ENCODE results near the gene PYM1.
A peak's percentile ranks its signal among the peaks of the same experiment; 100 is the strongest.

The PYM1 gene

DNA sequence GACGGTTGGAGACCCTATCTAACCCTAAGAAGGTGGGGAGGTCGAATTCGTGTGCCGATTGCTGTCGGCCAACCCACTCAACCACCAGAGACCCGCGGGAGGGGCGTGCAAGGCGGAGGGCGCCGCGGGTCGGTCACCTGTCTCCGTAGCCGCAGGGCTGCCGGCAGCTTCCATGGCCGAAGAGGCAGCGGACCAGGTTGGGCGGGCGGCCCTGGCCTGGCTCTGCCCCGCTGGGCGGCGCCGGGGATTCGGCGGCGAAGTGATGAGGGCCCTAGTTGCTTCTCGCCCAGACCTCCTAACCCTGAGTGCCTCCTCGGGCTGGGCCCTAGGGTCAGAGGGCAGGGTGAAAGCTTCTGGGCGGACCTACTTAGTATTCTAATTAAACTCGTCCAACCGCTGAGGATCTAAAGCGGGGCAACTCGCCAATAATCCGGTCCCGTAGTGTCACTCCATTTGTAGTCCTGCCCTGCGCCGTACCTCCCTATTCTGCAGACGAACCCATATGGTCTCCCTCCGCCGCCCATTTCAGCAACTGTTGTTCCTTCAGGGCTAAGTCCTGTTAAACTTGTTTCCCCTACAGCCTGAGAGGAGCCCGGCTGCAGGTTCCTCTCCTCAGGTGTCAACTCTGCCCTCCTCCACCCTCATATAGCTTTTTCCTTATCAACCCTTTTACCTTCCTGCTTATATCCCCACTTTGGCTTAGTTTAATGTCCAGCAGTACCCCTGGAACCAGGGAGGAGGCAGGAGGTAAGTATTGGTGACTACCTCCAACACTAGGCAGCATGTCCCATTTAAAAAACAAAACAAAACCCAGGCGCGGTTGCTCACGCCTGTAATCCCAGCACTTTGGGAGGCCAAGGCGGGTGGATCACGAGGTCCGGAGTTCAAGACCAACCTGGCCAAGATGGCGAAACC, at the start of gene PYM1:
TSS of gene PYM1 (minus strand) at position 307 of the 915 bp plus-strand sequence. CDS start at position 174, 133 bp downstream.
- no peak for DNase-seq (ENCODE audit: low read depth)

DNA sequence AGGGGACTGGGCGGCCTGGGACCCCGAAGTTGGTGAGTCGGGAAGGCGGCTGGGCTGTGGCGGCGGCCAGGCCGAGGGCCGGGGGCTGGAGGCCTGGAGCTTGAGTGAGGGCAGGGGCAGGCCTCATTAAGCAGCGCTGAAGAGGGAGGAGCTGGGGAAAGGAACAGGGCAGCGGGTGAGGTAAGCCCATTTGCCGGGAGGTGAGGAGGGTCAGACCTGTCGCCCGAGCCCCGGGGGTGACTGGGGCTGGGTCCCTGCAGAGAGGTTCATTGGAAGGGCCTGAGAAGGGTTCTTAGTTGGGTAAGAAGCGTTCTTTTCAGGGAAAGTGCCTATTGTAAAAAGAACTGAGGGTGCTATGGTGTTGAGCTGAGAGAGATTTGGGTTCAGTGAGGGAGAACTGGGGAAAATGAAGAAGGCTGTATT, 46.6 kb upstream of the PYM1 start:
- DNase-seq (ENCODE audit: low read depth), result no peak

DNA sequence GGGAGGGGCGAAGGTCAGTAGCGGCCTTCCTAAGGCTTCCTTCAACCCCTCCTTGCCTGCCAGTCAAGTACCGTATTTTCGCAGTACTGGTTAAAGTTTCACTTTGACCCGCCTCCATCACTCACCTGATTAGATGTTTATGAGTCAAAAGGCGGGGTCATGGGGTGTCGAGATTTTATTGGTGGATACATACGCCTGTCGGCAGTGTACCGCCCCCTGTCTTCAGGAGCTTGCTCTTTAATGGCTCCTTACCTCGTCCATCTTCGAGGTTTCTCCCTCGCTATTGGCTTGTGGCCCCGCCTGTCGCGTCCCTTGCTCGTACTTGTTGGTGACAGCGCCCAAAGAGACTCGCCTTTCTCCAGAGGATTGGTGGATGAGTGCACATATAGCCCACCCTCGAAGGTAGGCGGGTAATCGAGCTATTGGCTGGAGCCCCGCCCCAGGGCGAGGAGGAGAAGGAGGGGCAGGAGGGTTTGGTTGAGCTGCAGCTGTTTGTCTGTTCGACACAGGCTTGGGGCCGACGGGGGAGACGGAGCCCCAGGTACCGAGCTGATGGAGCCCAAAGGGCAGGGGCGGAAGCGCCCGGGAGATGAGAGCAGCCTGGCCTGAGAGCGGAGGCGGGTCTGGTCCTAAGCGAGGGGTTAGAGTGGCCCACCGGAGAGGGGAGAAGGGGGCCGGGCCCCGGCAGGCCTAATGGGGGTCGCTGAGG, 46.1 kb upstream of the PYM1 start, which contains the start of gene RAB5B:
TSS of gene RAB5B (plus strand) at position 480 of the 709 bp plus-strand sequence. CDS start 12,883 bp downstream, outside the sequence.
- peak; percentile 76 for DNase-seq (ENCODE audit: low read depth)

DNA sequence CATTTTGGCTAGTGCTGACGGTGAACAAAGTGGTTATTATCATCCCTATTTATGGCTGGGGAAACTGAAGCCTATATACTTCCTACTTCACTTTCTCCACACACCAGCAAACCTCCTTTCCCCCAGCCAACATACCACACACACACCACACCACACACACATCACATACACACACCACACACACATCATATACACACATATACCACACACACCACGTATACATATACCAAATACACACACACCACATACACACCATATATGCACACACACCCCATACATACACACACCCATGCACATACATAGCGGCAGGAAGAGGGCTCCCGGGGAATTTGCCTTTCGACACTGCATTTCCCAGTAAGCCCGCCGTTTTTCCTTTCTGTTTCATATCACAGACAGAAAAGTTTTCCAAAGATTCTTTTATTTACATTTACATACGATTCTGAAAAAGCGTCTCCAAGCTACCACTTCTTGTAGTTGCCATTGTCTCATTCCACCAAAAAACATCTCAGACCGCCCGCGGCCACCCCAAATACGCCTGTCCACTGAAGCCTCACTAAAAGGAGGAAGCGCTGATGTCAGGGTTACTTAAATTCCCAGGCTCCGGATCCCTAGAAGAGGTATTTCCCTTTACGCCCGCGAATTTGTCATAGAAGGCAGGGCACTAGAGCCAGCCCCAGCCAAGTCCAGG, 45.4 kb upstream of the PYM1 start:
- DNase-seq (ENCODE audit: low read depth), result no peak

DNA sequence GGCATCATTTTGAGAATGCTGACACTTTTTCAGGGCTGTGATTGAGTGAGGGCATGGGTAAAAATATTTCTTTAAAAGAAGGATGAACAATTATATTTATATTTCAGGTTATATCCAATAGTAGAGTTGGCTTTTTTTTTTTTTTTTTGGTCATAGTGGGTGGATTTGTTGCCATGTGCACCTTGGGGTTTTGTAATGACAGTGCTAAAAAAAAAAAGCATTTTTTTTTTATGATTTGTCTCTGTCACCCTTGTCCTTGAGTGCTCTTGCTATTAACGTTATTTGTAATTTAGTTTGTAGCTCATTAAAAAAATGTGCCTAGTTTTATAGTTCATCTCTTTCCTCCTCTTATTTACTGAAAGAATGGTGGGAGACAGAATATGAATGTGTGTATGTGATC, 44.8 kb upstream of the PYM1 start:
- DNase-seq (ENCODE audit: low read depth), result no peak

DNA sequence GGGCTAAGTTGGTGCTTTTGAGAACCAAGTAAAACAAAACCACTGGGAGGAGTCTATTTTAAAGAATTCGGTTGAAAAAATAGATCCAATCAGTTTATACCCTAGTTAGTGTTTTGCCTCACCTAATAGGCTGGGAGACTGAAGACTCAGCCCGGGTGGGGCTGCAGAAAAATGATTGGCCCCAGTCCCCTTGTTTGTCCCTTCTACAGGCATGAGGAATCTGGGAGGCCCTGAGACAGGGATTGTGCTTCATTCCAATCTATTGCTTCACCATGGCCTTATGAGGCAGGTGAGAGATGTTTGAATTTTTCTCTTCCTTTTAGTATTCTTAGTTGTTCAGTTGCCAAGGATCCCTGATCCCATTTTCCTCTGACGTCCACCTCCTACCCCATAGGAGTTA, 44.3 kb upstream of the PYM1 start:
- DNase-seq (ENCODE audit: low read depth), result no peak

DNA sequence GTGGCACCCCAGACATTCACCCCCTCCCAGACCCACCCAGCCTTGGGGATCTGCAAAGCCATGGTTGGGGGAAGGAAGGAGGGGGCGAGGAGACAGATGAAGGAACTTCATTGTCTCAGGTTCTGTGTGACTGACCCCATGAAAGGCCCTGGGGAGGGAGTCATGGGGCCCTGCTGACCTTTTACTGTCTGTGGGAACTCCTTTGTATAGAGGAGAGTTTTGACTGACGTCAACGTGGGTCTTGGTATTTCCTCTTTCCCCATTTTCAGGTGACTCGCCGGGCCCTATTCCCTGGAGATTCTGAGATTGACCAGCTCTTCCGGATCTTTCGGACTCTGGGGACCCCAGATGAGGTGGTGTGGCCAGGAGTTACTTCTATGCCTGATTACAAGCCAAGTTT, 43.1 kb upstream of the PYM1 start:
- no peak for DNase-seq (ENCODE audit: low read depth)

DNA sequence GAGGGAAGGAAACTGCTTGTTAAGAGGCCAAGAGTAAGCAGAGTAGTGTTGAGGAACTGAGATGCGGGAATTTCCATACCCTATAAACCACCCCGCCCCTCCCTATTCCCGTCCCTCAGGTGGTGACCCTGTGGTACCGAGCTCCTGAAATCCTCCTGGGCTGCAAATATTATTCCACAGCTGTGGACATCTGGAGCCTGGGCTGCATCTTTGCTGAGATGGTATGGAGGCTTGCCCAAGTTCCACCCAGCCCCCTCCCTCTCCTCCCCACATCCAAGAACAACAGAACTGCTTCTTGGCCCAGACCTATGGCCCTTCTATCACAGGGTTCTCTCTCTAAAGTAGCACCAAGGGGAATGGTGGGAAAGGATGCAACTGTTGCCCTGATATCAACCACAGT, 41.7 kb upstream of the PYM1 start:
- DNase-seq (ENCODE audit: low read depth), result no peak

DNA sequence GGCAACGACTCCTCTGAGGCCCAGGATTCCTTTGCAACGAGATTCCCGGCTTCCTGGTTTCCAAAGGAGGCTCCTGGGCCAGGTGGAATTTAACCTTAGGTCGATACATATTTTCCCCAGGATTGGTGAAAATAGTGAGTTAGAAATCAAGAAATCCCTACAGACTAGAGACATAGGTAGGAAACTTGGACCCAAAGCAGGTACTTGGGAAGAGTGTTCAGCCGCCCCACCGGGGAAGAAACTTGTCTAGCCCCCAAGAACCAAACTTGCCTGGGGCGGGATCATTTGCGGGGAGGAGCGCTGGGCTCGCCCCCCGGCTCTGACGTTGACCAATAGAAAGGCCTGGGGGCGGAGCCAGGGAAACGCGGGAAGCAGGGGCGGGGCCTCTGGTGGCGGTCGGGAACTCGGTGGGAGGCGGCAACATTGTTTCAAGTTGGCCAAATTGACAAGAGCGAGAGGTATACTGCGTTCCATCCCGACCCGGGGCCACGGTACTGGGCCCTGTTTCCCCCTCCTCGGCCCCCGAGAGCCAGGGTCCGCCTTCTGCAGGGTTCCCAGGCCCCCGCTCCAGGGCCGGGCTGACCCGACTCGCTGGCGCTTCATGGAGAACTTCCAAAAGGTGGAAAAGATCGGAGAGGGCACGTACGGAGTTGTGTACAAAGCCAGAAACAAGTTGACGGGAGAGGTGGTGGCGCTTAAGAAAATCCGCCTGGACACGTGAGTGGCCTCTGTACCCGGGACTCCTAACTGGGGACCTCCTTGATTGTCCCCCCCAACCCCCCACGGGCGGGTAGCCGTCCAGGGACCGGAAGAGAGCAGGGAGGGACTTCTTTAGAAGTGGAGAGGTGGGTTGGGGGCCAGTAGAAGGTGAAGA, 39.0 kb upstream of the PYM1 start, which contains the start of gene CDK2:
TSS of gene CDK2 (plus strand) at position 423 of the 874 bp plus-strand sequence. CDS start at position 602, 179 bp downstream.
- peak; percentile 88 for DNase-seq (ENCODE audit: low read depth)

DNA sequence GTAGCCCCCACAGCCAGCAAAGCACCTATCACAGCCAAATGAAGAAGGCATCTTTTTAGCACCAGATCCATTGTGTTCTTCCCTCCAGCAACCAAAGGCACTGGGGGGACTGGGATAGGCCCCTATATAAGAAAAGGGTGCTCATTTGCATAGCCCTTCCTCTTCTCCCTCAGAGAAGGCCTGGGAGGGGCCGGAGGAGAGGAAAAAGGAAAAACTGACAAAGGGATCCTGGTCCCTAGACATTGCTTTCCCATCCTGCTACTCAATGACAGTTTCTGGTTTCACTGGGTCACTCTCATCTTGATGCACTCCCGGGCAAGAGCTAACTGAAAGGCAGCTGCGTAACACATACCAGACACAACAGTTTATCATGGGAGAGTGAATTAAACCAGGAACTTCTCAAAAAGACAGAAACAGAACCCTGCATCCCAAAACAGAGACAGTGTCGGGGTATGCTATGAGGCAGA, 38.3 kb upstream of the PYM1 start, which contains the start of gene PMEL:
TSS of gene PMEL (minus strand) at position 102 of the 467 bp plus-strand sequence. CDS start at position 71, 31 bp downstream.
- DNase-seq (ENCODE audit: low read depth), result no peak

DNA sequence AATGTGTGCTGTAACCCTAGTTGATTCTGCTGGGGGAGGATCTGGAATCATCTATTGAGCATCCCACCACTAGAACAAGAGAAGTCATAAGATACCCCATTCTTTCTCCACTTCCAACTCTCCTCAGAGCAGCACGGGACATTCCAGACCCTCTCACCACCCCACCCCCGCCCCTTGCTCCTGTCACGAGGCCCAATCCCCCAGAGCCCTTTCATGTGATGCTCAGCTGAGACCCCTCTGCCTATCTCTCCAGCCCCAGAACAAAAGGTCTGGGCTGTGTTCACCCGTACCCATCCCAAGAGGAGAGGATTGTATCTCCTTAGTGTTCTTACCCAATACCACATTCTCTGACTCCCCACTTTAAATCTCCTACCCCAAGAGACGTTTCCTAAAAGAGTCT, 37.5 kb upstream of the PYM1 start:
- DNase-seq (ENCODE audit: low read depth), result no peak

DNA sequence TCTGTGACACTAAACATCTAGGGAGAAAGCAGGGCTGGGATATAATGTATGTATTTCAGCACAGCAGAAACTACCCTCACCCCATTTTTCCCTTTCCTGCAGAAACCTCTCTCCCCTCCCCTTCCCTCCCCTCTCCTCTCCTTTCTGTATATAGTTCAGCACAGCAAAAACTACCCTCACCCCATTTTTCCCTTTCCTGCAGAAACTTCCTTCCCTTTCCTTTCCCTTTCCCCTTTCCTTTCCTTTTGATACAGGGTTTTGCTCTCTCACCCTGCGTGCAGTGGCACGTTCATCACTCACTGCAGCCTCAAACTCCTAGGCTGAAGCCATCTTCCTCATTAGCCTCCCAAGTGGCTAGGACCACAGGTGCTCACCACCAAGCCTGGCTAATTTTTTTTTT, 36.1 kb upstream of the PYM1 start:
- no peak for DNase-seq (ENCODE audit: low read depth)

DNA sequence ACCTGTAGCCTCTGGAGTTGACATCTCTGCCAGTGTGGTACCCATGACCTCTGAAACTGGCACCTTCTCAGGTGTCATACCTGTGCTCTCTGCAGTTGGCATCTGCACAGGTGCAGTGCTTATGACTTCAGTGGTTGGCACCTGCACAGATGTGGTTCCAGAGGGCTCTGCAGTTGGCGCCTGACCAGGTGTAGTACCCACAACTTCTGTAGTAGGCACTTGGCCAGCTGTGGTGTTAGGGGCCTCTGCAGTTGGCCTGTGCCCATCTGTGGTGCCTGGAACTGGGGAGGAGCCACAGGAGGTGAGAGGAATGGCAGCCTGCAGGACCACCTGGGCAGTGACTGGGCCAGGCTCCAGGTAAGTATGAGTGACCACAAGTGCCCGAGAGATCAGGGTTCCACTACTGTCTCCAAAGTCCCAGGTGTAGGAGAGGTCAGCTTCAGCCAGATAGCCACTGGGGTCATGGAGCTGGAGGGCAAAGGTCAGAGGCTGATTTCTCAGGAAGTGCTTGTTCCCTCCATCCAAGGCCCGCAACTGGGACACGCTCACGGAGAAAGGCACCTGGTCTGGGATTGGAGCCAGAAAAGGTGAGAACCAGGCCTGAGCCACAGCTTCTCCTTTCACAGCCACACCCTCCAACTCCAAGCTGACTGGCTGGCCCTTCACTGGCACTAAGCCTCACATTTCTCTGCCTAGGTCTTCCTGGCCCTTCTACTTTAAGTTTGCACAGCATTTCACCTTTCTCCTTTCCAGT, 29.6 kb upstream of the PYM1 start:
- no peak for DNase-seq (ENCODE audit: low read depth)

DNA sequence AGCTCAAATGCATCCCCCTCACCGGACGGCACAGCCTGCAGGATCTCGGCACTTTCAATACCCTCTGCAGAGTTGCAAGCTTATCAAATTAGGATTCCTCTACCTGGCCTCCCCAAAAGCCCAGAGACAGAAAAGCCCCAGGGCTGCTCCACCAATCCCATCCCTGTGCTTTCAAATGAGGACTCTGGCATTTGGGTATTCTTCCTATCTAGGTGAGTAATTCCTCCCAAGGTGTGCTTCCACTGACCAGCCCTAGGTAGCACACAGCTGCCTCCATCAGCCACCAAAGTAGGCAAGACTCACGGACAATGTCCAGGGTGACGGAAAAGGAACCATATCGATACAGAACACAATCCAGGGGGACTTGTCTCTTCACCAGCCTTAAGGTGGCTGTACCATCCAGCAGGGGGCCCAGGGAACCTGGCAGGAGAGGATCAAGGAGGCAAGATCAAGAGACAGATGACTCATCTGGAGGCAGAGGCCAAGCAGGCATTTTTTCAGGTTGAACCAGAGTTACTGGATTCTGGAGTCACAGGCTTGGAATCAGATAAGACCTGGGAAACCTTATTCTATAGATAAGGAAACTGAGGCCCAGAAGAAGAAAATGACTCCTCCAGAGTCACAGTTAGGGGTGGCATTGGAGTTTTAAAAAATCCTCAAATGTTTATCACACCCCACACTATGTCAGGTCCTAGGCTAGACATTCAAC, 28.3 kb upstream of the PYM1 start:
- no peak for DNase-seq (ENCODE audit: low read depth)

DNA sequence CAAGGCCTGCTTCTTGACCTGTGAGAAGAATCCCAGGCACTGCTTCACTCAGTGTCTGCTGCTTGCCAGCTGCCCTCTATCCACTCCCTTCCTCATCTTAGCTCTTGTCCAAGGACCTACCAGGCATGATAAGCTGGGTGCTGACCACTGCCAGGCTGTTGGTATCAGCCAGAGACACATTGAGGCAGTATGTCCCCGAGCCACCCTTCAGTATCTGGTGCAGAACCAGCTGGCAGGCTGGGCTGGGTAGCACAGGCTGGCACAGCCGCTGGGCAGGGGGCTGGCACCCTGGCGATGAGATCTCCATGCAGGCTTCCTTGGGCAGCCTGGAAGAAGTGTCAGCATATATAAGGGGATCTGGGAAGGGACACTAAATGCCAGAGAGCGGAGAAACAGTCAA, 27.6 kb upstream of the PYM1 start:
- DNase-seq (ENCODE audit: low read depth), result no peak

DNA sequence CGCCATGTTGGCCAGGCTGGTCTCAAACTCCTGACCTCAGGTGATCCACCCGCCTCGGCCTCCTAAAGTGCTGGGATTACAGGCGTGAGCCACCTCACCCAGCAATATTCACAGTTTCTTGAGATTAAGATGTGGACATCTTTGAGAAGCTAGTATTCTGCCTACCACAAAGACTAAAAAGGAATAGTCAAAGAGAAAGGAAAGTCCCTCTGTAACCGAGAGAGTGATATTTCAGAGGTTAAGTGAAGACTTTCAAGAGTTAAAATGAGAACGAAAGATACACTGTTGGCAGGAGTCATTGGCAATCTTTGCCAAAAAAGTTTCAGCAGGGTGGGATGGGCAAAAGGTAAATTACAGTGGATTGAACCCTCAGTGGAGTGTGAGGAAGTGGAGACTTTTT, 18.9 kb upstream of the PYM1 start:
- DNase-seq (ENCODE audit: low read depth), result no peak

DNA sequence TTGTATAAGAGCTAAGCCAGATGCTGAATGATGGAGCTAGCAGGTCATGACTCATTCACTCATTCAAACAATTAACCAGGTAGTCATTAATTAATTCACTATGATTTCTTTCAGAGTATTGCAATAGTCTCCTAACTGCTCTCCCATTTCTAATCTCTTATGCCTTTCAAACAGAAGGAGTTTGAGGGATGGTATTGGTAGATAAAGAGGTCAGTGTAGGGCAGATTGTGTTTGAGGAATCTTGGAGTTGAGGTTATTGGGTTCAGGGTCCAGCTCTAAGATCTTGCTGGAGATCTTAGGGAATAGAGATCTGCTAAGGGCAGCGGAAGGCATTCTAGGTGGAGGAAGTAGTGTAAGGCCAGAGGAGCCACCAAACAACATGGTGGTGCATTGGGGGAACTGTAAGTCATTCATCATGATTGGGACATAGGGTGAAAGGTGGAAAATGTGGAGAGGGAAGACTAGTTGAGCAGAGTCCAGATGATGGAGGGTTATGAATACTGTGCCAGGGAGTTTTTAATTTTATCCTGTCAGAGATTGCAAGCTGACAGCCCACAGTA, 15.0 kb upstream of the PYM1 start:
- no peak for DNase-seq (ENCODE audit: low read depth)

DNA sequence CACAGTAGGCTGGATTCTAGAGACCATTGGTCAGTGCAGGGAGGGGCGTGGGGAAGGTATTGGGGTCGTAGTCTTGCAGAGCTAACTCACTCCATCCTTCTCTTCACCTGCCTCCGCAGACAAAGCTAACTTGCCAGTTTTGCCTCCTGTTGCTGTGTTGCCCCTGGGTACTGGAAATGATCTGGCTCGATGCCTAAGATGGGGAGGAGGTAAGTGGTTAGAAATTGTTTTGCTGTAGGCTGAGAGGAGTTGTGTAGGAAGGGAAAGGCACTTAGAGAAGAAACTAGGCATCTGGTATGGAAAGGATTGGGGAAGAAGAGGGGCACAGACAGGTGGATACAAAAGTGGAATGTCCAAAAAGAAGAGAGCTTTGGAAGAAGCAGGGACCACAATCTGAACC, 14.4 kb upstream of the PYM1 start:
- no peak for DNase-seq (ENCODE audit: low read depth)

DNA sequence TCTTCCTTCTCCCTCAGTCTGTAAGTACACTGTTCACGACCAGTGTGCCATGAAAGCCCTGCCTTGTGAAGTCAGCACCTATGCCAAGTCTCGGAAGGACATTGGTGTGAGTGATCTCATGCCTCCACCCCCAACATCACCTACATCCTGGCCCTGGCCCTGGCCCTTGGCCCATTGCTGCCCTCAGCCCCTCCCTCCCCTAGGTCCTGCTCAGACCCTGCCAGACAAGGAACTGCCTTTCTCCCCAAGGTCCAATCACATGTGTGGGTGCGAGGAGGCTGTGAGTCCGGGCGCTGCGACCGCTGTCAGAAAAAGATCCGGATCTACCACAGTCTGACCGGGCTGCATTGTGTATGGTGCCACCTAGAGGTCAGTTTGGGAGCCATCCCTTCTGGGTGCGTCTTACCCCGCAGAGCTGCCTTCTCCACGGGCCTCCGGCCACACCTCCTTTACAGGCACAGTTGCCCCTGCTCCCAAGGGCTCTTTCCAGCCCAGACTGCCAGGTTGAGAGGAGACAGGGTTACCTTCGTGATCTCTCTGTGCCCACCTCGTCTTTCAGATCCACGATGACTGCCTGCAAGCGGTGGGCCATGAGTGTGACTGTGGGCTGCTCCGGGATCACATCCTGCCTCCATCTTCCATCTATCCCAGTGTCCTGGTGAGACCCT, 12.5 kb upstream of the PYM1 start:
- peak; percentile 44 for DNase-seq (ENCODE audit: low read depth)
